GM11168 (cell line): ENCODE results near the gene XPO5.

Source experiments
- in situ Hi-C: fragments of 300-500 bp; cut with MboI; formaldehyde crosslinking; loops from one replicate; pipeline ENCODE4 v1.12.0; 2022; ENCODE audit warnings: low sequenced_read_pairs; ENCODE audit not compliant: unreplicated experiment

The XPO5 gene

DNA sequence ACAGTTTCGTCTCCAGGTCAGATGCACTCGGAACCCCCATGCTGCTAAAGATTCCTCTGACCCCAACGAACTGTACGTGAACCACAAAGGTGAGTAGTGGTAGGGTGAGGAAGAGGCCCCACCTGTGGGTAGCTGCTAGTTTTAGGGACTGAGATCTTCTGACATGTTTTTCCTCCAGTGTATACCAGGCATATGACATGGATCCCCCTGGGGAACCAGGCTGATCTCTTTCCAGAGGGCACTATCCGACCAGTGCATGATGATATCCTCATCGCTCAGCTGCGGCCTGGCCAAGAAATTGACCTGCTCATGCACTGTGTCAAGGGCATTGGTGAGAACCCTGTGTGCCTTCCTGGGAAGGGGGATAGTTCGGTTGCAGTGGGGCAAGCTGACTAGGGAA, 55.7 kb downstream of the XPO5 start:
- in situ Hi-C loops, result no loop called here

GRCh38 chr6:43517505-43518357, 58.1 kb downstream of the XPO5 start:
- in situ Hi-C loops, result no loop called here

GRCh38 chr6:43516697-43517504, 58.9 kb downstream of the XPO5 start, which contains the start of the genes POLR1C and YIPF3:
Gene POLR1C (plus strand): TSS chr6:43517089. CDS start chr6:43517110, 21 bp downstream.
Gene YIPF3 (minus strand): TSS chr6:43516926. CDS start chr6:43516807, 119 bp downstream.
- in situ Hi-C loops, result no loop called here

GRCh38 chr6:43516367-43516696, 59.5 kb downstream of the XPO5 start:
- in situ Hi-C loops, result no loop called here

GRCh38 chr6:43515808-43516207, 60.0 kb downstream of the XPO5 start:
- in situ Hi-C loops, result no loop called here

DNA sequence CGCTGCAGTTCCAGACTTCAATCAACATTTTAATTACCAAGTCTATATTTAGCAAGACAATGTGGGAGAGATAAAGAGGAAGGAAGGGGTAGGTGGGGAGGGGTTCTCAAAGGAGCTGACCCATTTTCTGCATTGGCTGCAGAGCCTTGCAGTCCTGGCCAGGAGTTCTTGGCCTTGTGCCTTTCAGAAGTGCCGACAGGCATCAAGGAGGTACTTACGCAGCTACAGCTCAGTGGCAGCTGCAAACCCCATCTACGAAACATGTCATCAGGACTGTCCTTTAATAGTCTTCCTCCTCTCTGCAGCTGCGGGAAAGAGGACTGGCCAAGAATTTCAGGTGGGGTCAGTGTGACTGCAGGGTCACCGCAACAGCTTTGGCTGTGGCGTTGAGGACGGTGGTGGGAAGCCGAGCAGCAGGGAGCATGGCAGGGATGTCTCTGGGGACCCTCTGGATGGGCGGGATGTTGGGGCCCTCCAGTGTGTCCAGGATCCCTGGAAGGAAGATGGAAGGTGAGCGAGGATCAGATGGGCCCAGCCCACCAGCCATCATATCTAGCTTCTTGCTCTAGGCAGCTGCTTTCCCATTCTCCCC, 63.9 kb downstream of the XPO5 start:
- in situ Hi-C loops, result no loop called here

- in situ Hi-C loops, result no loop called here
Observed at GRCh38 chr6:43510827-43511163, 65.0 kb downstream of the XPO5 start.

DNA sequence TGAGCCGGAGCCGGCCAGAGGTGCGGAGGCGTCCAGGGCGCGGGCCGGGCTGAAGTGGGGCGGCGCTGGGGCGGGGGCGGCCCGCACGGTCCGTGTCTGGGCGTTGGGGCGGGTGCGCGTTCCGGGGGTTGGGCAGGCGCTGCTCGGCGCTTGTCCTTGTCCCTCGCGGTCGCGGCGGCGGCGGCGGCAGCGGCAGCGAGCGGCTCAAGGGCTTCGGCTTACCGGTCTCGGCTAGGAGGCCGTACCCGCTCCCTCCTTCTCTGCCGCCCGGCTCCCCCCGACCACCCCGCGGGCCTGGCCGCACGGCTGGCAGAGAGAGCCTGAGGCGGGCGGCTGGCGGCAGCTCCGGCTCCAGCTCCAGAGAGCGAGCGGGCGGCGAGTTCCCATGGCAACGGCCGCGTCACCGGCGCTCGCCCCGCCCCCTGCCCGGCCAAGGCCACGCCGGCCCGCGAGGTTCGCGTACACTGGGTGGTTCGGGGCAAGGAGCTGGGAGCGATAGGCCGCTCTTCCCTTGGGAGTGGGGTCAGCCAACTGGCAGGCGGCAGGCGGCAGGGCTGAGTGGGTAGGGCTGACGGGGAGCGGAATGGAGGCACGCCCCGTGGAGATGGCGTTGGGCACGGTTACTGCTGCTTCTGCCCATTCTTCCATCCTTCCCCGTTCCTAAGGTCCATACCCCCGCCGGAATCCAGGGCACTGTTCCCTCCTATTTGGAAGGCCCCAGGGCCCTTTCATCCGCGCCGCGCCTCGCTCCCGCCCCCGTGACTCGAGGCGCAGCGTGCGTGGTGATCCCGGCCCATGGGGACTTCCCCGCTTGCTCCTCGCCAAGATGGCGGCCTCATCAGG, 65.6 kb downstream of the XPO5 start, which contains the start of gene LRRC73:
Gene LRRC73 (minus strand): TSS at position 363 of the 843 bp plus-strand sequence. CDS start 561 bp downstream, outside the sequence.
- in situ Hi-C loops, result loop anchor here (10.0 kb wide), 1 partner anchor 245 kb away; no protein-coding TSS in a partner anchor

GRCh38 chr6:43509142-43509983, 66.5 kb downstream of the XPO5 start:
- in situ Hi-C loops, result loop anchor here (10.0 kb wide), 1 partner anchor 245 kb away; no protein-coding TSS in a partner anchor

- in situ Hi-C loops, result loop anchor here (10.0 kb wide), 1 partner anchor 244 kb away; no protein-coding TSS in a partner anchor
Observed at GRCh38 chr6:43508481-43509141, 67.2 kb downstream of the XPO5 start.

- in situ Hi-C loops, result loop anchor here (10.0 kb wide), 1 partner anchor 242 kb away; no protein-coding TSS in a partner anchor
Observed at GRCh38 chr6:43506667-43507471, 69.0 kb downstream of the XPO5 start.

GRCh38 chr6:43506171-43506570, 69.7 kb downstream of the XPO5 start:
- in situ Hi-C loops, result loop anchor here (10.0 kb wide), 1 partner anchor 241 kb away; no protein-coding TSS in a partner anchor

GRCh38 chr6:43505718-43506117, 70.1 kb downstream of the XPO5 start:
- in situ Hi-C loops, result loop anchor here (10.0 kb wide), 1 partner anchor 241 kb away; no protein-coding TSS in a partner anchor

DNA sequence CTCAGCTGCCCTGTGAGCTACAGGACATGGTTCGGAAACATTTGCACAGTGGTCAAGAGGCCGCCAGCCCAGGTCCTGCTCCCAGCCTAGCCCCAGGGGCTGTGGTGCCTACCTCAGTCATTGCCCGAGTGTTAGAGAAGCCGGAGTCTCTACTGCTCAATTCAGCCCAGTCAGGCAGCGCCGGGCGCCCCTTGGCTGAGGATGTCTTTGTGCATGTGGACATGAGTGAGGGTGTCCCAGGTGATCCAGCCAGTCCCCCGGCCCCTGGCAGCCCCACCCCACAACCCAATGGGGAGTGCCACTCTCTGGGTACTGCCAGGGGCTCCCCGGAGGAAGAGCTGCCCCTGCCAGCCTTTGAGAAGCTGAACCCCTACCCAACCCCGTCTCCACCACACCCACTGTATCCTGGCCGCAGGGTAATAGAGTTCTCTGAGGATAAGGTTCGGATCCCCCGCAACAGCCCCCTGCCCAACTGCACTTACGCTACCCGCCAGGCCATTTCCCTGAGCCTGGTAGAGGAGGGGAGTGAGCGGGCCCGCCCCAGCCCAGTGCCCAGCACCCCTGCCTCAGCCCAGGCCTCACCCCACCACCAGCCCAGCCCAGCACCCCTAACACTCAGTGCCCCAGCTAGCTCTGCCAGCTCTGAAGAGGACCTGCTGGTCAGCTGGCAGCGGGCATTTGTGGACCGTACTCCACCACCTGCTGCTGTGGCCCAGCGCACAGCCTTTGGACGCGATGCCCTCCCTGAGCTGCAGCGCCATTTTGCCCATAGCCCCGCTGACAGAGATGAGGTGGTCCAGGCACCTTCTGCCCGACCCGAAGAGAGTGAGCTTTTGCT, 70.9 kb downstream of the XPO5 start:
- in situ Hi-C loops, result loop anchor here (10.0 kb wide), 1 partner anchor 240 kb away; no protein-coding TSS in a partner anchor

DNA sequence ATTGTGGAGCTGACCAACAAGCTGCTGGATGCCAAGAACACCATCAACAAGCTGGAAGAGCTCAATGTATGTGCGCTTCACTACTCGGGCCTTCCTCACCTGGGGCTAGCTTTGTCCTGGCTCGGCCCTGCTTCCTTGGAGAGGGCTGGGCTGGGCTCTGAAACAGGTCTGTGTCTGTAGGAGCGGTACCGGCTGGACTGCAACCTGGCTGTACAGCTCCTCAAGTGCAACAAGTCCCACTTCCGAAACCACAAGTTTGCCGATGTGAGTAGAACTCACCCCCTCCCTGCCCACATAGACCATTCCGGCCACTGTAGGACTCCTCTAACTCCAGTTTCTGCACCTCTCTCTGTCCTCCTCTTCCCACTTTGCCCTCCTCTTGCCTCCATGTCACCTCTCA, 72.4 kb downstream of the XPO5 start:
- in situ Hi-C loops, result loop anchor here (10.0 kb wide), 1 partner anchor 239 kb away; no protein-coding TSS in a partner anchor

GRCh38 chr6:43502666-43503065, 73.2 kb downstream of the XPO5 start:
- in situ Hi-C loops, result loop anchor here (10.0 kb wide), 1 partner anchor 238 kb away; no protein-coding TSS in a partner anchor
